Gastroesophageal sphincter (tissue), 4 donors: ENCODE results near the gene TEX53. TPM values are rescaled to one million over a fixed set of nuclear protein-coding genes. Genes with fewer than 3 reads are reported as not detected.

ENCODE experiments used
- ATAC-seq: fragments of 150-250 bp; one replicate; pipeline ENCODE4 v1.9.1; 2016; ENCODE audit warnings: mild to moderate bottlenecking, moderate library complexity
- H3K27ac ChIP-seq, 4 donors: fragments of 200-600 bp; sonication (generic) in 3 of 4; 1 replicate in 3 of 4; 2 replicates in 1 of 4; pipeline ENCODE4 v1.5.1; 2016 to 2019
- H3K27me3 ChIP-seq: fragments of 200-600 bp; sonication (generic); one replicate; pipeline ENCODE4 v1.5.1; 2019
- H3K36me3 ChIP-seq, 2 donors: fragments of 200-600 bp; sonication (generic); one replicate each; pipeline ENCODE4 v1.5.1; 2019; ENCODE audit warnings: control low read depth in 1 of 2
- H3K4me1 ChIP-seq, 3 donors: fragments of 200-600 bp; sonication (generic); 1 replicate in 2 of 3; 2 replicates in 1 of 3; pipeline ENCODE4 v1.5.1; 2016 to 2019; ENCODE audit warnings: control low read depth in 2 of 3
- H3K4me3 ChIP-seq, 2 donors: fragments of 200-600 bp; sonication (generic); one replicate each; pipeline ENCODE4 v1.5.1; 2019; ENCODE audit warnings: mild to moderate bottlenecking in 1 of 2, moderate library complexity in 1 of 2
- H3K9me3 ChIP-seq, 3 donors: fragments of 200-600 bp; sonication (generic); one replicate each; pipeline ENCODE4 v1.5.1; 2017 to 2019; ENCODE audit warnings: control low read depth in 2 of 3
- EP300 ChIP-seq: sonication (generic); formaldehyde crosslinking; IDR thresholded peaks from one replicate; pipeline ENCODE4 v1.6.1; 2017; ENCODE audit warnings: antibody characterized with exemption, mild to moderate bottlenecking
- POLR2A ChIP-seq, 2 donors: fragments of 450-650 bp; IDR thresholded peaks; one replicate each; pipeline ENCODE4 v1.6.1; 2017; ENCODE audit warnings: antibody characterized with exemption in 2 of 2, mild to moderate bottlenecking in 2 of 2, moderate library complexity in 1 of 2
- POLR2AphosphoS5 ChIP-seq: sonication (generic); formaldehyde crosslinking; IDR thresholded peaks from one replicate; pipeline ENCODE4 v1.6.1; 2017; ENCODE audit warnings: antibody characterized with exemption
- WGBS, 2 donors: methylation state at CpG; one replicate each; pipeline ENCODE4 v1.1.5; 2018; ENCODE audit warnings: low coverage in 1 of 2; 5-methylcytosine and 5-hydroxymethylcytosine counted together
- total RNA-seq, 4 donors: library from RNA; depleted of rRNA; stranded (reverse); fragments of >200 nt; gene quantifications; one replicate each; pipeline ENCODE4 v1.1.0, GENCODE V29; 2016
- TF ChIP-seq, protein P1 (sequence below), 4 experiments: fragments of 200-600 bp in 2 of 4; fragments of 450-650 bp in 2 of 4; sonication (generic) in 1 of 4; IDR thresholded peaks; one replicate each; pipeline ENCODE4 v1.5.1; 2017 to 2019; ENCODE audit warnings: antibody characterized with exemption in 4 of 4, mild to moderate bottlenecking in 2 of 4, moderate library complexity in 2 of 4

TEX53 gene
- total RNA-seq, 4 donors from 2014 or later, result not detected

DNA sequence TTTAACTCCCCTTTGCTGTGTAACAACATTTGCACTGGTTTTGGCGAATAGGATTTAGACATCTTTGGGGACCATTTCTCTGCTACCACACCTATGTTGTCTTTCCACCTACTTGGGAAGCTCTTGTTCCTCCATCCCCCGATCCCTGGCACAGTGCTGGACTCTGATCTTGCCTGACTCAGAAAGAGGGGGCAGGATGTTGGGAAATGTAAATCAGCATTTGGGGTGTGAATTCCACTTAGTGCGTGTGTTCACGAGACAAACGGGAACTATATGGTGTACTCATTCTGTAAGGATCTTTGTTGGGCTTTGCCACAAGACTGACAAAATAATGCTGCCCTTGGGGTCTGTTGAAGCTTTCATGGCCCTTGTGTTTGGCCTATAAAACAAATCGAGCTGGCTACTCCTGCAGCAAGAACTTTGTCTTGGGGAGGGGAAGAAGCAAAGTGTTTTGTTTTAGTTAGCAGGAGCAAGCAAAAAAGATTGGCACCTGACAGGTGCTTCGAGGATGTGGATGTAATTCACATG lies 28.0 kb downstream of the TEX53 start:
- H3K36me3 ChIP-seq, result peaks cover 4 to 100% of the 10 kb centered on the region in 2 donors

GRCh38 chr9:114627553-114627952 lies 30.1 kb downstream of the TEX53 start:
- H3K9me3 ChIP-seq, result no peaks in the 10 kb centered on the region
- H3K4me3 ChIP-seq, result no peak overlapping the region
- TF ChIP-seq, protein P1, sequence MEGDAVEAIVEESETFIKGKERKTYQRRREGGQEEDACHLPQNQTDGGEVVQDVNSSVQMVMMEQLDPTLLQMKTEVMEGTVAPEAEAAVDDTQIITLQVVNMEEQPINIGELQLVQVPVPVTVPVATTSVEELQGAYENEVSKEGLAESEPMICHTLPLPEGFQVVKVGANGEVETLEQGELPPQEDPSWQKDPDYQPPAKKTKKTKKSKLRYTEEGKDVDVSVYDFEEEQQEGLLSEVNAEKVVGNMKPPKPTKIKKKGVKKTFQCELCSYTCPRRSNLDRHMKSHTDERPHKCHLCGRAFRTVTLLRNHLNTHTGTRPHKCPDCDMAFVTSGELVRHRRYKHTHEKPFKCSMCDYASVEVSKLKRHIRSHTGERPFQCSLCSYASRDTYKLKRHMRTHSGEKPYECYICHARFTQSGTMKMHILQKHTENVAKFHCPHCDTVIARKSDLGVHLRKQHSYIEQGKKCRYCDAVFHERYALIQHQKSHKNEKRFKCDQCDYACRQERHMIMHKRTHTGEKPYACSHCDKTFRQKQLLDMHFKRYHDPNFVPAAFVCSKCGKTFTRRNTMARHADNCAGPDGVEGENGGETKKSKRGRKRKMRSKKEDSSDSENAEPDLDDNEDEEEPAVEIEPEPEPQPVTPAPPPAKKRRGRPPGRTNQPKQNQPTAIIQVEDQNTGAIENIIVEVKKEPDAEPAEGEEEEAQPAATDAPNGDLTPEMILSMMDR (IDR thresholded peaks at IDR 0.05), result no peak
- TF ChIP-seq EP300, result no peak
- TF ChIP-seq POLR2AphosphoS5, result no peak
- TF ChIP-seq POLR2A (IDR thresholded peaks at IDR 0.05), result no peak
- no peaks in the 10 kb centered on the region for H3K27me3 ChIP-seq
- peaks cover 4 to 87% of the 10 kb centered on the region in 2 donors for H3K36me3 ChIP-seq
- 100% methylated on average over 1 of the region's 1 CpG for WGBS, 2 donors
- H3K4me1 ChIP-seq, result peaks cover 0 to 3% (median 0%) of the 10 kb centered on the region in 3 donors
- no peak overlapping the region for H3K27ac ChIP-seq
- ATAC-seq, result no peak

More for the DNA sequence above, 28.0 kb downstream of the TEX53 start:
- ATAC-seq, result no peak
- no peaks in the 10 kb centered on the region for H3K4me1 ChIP-seq
- no peaks in the 10 kb centered on the region for H3K27me3 ChIP-seq
- TF ChIP-seq, protein P1 (IDR thresholded peaks at IDR 0.05), result no peak
- no peak for TF ChIP-seq POLR2AphosphoS5
- TF ChIP-seq POLR2A (IDR thresholded peaks at IDR 0.05), result no peak
- TF ChIP-seq EP300, result no peak
- H3K4me3 ChIP-seq, result no peak overlapping the region
- H3K27ac ChIP-seq, result no peak overlapping the region
- WGBS, 2 donors, result 85 to 90% methylated on average over 2 to 4 of the region's 7 CpGs
- no peaks in the 10 kb centered on the region for H3K9me3 ChIP-seq

- H3K4me1 ChIP-seq, result peaks cover 0 to 11% (median 0%) of the 10 kb centered on the region in 3 donors
- ATAC-seq, result no peak
- no peak overlapping the region for H3K27ac ChIP-seq
- TF ChIP-seq EP300 (no peak), POLR2AphosphoS5 (no peak), POLR2A (IDR thresholded peaks at IDR 0.05) (no peak)
- TF ChIP-seq, protein P1 (IDR thresholded peaks at IDR 0.05), result no peak
- WGBS, 2 donors, result no CpG with 5 or more reads among the region's 4 CpGs
- peaks cover 4 to 84% of the 10 kb centered on the region in 2 donors for H3K36me3 ChIP-seq
- H3K27me3 ChIP-seq, result no peaks in the 10 kb centered on the region
- H3K9me3 ChIP-seq, result no peaks in the 10 kb centered on the region
- no peak overlapping the region for H3K4me3 ChIP-seq
Measured at GRCh38 chr9:114626415-114627020, 31.1 kb downstream of the TEX53 start.

DNA sequence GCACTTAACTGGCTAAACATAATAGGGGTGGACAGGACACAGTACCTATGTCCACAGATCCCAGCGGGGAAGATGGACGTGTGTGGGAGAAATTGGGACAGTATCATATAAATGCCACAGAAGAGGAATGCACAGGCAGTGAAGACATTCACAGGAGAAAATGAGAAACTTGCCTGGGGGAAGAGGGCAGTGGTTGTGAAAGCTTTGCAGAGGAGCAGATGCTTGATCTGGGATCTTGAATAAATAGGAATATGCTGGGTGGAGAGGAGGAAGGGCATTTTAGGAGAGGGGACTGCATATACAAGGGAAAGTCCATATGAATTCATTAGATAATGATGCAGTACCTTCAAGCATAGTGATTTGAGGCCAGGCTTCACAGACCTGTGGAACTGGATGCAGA lies 32.9 kb downstream of the TEX53 start:
- Histone ChIP-seq H3K36me3 (peaks cover 2 to 72% of the 10 kb centered on the region in 2 donors), H3K27me3 (no peaks in the 10 kb centered on the region), H3K27ac (no peak overlapping the region), H3K4me3 (no peak overlapping the region), H3K9me3 (no peaks in the 10 kb centered on the region), H3K4me1 (peaks cover 0 to 11% (median 0%) of the 10 kb centered on the region in 3 donors)
- TF ChIP-seq POLR2AphosphoS5, result no peak
- TF ChIP-seq, protein P1 (IDR thresholded peaks at IDR 0.05), result no peak
- no peak for TF ChIP-seq POLR2A (IDR thresholded peaks at IDR 0.05)
- no peak for TF ChIP-seq EP300
- no peak for ATAC-seq
- 100% methylated on average over 1 of the region's 2 CpGs; no CpG with 5 or more reads in 1 of the 2 donors for WGBS, 2 donors
